ENCODE measurements around the gene XXYLT1. TPM values are rescaled to one million over a fixed set of nuclear protein-coding genes. Genes with fewer than 3 reads are reported as not detected.
A peak's percentile ranks its signal among the peaks of the same experiment; 100 is the strongest.
"Not testable (repeated sequence)": the region's sequence is repeated elsewhere in the genome, so short reads cannot be mapped to it uniquely, and the experiment has no call there.

The XXYLT1 gene
- total RNA-seq, 1 donor from 2014 or later, result 9.8 TPM

GRCh38 chr3:195054311-195054710 lies 216.6 kb downstream of the XXYLT1 start:
- TF ChIP-seq, protein P1, sequence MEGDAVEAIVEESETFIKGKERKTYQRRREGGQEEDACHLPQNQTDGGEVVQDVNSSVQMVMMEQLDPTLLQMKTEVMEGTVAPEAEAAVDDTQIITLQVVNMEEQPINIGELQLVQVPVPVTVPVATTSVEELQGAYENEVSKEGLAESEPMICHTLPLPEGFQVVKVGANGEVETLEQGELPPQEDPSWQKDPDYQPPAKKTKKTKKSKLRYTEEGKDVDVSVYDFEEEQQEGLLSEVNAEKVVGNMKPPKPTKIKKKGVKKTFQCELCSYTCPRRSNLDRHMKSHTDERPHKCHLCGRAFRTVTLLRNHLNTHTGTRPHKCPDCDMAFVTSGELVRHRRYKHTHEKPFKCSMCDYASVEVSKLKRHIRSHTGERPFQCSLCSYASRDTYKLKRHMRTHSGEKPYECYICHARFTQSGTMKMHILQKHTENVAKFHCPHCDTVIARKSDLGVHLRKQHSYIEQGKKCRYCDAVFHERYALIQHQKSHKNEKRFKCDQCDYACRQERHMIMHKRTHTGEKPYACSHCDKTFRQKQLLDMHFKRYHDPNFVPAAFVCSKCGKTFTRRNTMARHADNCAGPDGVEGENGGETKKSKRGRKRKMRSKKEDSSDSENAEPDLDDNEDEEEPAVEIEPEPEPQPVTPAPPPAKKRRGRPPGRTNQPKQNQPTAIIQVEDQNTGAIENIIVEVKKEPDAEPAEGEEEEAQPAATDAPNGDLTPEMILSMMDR (IDR thresholded peaks at IDR 0.05), result no peak
- Histone ChIP-seq H3K9me3 (no peaks in the 10 kb centered on the region), H3K36me3 (no peaks in the 10 kb centered on the region), H3K4me3 (no peak overlapping the region), H3K27ac (no peak overlapping the region), H3K27me3 (no peaks in the 10 kb centered on the region), H3K4me1 (no peaks in the 10 kb centered on the region)
- DNase-seq (no peak), ATAC-seq (no peak)
- intact Hi-C loops (cut with DNase I), result no loop called here

GRCh38 chr3:195052939-195053338 lies 218.0 kb downstream of the XXYLT1 start:
- H3K4me3 ChIP-seq, result no peak overlapping the region
- no peaks in the 10 kb centered on the region for H3K4me1 ChIP-seq
- DNase-seq, result no peak
- H3K36me3 ChIP-seq, result no peaks in the 10 kb centered on the region
- TF ChIP-seq, protein P1 (IDR thresholded peaks at IDR 0.05), result no peak
- no peaks in the 10 kb centered on the region for H3K9me3 ChIP-seq
- ATAC-seq, result no peak
- H3K27ac ChIP-seq, result no peak overlapping the region
- H3K27me3 ChIP-seq, result no peaks in the 10 kb centered on the region
- intact Hi-C loops (cut with DNase I), result no loop called here

DNA sequence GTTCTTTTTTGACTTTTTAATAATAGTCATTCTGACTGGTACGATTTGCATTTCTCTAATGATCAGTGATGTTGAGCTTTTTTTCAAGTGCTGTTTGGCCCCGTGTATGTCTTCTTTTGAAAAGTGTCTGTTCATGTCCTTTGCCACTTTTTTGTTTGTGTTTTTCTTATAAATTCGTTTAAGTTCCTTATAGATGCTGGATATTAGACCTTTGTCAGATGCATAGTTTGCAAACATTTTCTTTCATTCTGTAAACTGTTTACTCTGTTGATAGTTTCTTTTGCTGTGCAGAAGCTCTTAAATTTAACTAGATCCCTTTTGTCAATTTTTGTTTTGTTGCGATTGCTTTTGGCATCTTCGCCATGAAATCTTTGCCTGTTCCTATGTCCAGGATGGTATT lies 220.7 kb downstream of the XXYLT1 start:
- ATAC-seq; intact Hi-C loops (cut with DNase I); H3K4me3 ChIP-seq; H3K27ac ChIP-seq; H3K4me1 ChIP-seq; H3K9me3 ChIP-seq; H3K36me3 ChIP-seq; DNase-seq; H3K27me3 ChIP-seq: not testable (repeated sequence)

- Histone ChIP-seq H3K4me1 (no peaks in the 10 kb centered on the region), H3K27me3 (no peaks in the 10 kb centered on the region), H3K4me3 (no peak overlapping the region), H3K36me3 (no peaks in the 10 kb centered on the region), H3K9me3 (no peaks in the 10 kb centered on the region), H3K27ac (no peak overlapping the region)
- ATAC-seq (no peak), DNase-seq (peak; percentile 38)
- TF ChIP-seq, protein P1 (IDR thresholded peaks at IDR 0.05), result no peak
- intact Hi-C loops (cut with DNase I), result no loop called here
Measured at GRCh38 chr3:195048059-195048905, 222.7 kb downstream of the XXYLT1 start.

DNA sequence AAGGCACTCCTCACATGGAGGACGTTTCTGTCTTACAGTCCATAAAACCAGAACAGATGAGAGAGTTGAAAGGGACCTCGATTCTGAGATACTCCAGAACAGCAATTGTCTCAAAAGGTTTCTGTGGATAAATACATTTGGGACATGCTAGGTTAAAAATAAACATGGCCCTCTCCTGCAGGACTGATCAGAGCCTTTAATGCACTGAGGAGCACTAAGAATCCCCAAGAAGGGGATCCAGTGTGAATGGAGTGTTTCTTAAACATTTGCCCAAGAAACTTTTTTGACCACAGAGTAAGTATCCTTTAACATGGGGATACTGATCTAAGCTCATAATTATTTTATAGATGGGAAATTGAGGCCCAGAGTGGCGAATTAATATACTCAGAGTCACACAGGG lies 223.4 kb downstream of the XXYLT1 start:
- no peak for DNase-seq
- intact Hi-C loops (cut with DNase I), result no loop called here
- Histone ChIP-seq H3K27ac (no peak overlapping the region), H3K9me3 (no peaks in the 10 kb centered on the region), H3K4me1 (no peaks in the 10 kb centered on the region), H3K27me3 (no peaks in the 10 kb centered on the region), H3K36me3 (no peaks in the 10 kb centered on the region), H3K4me3 (no peak overlapping the region)
- no peak for ATAC-seq
- TF ChIP-seq, protein P1 (IDR thresholded peaks at IDR 0.05), result no peak

GRCh38 chr3:195046441-195046840 lies 224.5 kb downstream of the XXYLT1 start:
- H3K36me3 ChIP-seq, result no peaks in the 10 kb centered on the region
- no peaks in the 10 kb centered on the region for H3K27me3 ChIP-seq
- TF ChIP-seq, protein P1 (IDR thresholded peaks at IDR 0.05), result no peak
- H3K4me1 ChIP-seq, result no peaks in the 10 kb centered on the region
- H3K27ac ChIP-seq, result no peak overlapping the region
- no peak for DNase-seq
- intact Hi-C loops (cut with DNase I), result no loop called here
- H3K9me3 ChIP-seq, result no peaks in the 10 kb centered on the region
- ATAC-seq, result no peak
- H3K4me3 ChIP-seq, result no peak overlapping the region
